T-helper 2 cell (primary cell): ENCODE data around the gene NPNT.
"Not testable (repeated sequence)": the region's sequence is repeated elsewhere in the genome, so short reads cannot be mapped to it uniquely, and the experiment has no call there.

ENCODE experiments used
- DNase-seq, 5 experiments: peaks; one replicate each; pipeline versions ENCODE4 v3.0.0 to v3.0.0-alpha.2; 2012 to 2022
- total RNA-seq, 2 donors: gene quantifications; one replicate each; lab custom pipeline; 2026; lab: John Stamatoyannopoulos, UW

Gene NPNT, protein sequence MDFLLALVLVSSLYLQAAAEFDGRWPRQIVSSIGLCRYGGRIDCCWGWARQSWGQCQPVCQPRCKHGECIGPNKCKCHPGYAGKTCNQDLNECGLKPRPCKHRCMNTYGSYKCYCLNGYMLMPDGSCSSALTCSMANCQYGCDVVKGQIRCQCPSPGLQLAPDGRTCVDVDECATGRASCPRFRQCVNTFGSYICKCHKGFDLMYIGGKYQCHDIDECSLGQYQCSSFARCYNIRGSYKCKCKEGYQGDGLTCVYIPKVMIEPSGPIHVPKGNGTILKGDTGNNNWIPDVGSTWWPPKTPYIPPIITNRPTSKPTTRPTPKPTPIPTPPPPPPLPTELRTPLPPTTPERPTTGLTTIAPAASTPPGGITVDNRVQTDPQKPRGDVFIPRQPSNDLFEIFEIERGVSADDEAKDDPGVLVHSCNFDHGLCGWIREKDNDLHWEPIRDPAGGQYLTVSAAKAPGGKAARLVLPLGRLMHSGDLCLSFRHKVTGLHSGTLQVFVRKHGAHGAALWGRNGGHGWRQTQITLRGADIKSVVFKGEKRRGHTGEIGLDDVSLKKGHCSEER
- total RNA-seq, result 0 to 0.74 reads per million in 2 donors

DNA sequence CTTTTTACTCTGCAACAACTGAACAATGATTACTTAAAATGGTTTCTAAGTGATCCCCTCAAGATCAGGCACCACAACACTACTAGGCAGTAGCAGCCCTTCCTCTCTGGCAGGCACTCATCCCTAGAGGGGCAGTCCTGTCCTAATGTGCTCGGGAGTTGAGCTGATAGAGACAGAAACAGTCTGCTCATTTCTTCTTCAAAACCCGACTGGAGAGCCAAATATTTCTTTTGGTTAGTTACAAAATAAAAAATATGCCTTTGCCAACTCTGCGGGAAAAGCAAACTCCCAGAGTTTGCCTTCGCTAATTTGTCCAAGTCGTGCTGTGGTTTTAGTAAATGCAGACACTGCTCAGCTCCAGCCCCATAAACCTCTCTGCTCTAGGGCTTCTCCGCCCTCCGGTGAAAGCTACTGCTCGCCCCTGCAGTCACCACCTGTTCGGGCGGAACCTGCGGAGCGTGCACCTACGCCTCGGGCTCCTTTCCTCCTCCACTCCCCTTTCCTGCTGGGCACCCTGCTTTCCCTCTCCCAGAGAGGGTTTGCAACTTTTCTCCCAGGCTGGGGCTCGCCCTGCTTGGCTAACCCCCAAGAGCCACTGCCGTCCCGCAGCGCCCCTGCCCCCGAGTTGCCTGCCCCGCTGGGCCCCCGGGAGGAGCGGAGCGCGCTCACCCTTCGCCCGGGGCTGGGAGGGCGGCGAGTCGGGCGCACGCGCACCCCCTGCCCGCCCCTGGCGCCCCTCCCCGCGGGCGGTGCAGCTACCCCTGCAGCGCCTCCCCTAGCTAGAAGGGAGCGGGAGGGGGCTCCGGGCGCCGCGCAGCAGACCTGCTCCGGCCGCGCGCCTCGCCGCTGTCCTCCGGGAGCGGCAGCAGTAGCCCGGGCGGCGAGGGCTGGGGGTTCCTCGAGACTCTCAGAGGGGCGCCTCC is at the start of gene NPNT:
Gene NPNT, plus strand, starts transcription at position 812 of the 923 bp plus-strand sequence. CDS start 182 bp downstream, outside the sequence.
- DNase-seq, result peak in 1 of 5 experiments; percentile 7

DNA sequence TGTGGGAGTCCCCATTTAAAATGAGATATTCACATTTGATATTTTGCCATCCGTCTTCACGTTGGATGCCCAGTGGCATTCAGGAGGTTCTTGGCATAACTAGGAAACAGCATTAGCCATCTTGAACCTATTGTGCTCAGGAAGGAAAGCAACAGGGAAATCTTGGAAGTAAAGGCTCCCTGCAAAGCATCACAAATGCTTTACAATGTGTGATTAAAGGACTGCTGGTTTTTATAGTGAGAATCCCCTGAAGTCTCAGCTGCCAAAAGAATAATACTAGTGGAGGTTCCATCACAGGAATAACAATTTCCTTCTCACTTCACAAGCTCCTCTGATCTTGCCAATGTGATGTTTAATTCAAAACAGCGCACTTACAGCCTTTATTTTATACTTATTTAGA is 49.7 kb upstream of the NPNT start:
- no peak for DNase-seq

DNA sequence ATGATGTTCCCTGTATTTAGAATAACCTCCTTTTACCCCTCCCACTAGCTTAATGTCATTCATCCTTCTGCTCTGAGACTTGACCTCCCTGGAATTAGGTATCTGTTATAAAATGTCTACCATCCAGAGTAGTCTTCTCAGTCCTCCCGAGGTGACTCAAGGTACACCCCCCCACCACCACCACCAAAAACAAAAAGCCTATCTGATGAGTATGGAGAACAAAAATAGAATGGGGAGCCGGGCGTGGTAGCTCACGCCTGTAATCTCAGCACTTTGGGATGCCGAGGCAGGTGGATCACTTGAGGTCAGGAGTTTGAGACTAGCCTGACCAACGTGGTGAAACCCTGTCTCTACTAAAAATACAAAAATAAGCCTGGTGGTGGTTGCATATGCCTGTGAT is 46.9 kb upstream of the NPNT start:
- not testable (repeated sequence) for DNase-seq

DNA sequence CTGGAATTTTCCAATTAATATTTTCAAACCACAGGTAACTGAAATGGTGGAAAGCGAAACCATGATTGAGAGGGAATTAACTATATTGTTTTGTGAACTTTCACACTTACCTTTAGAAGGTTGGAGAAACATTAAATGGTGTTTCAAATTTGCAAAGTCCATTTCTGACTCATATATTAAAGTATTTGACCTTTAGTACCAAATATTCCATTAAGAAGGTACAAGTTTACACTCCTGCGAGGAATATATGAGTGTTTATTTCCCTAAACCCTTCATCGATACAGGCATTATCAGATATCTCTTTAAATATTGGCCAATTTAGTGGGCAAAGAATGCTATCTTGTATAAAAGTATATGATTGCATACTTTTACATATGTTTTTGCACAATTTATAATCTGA is 44.1 kb upstream of the NPNT start:
- no peak for DNase-seq

DNA sequence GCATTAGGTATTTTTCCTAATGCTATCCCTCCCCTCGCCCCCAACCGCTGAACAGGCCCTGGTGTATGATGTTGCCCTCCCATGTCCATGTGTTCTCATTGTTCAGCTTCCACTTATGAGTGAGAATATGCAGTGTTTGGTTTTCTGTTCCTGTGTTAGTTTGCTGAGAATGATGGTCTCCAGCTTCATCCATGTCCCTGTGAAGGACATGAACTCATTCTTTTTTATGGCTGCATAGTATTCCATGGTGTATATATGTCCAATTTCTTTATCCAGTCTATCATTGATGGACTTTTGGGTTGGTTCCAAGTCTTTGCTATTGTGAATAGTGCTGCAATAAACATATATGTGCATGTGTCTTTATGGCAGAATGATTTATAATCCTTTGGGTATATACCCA is 43.0 kb upstream of the NPNT start:
- not testable (repeated sequence) for DNase-seq

DNA sequence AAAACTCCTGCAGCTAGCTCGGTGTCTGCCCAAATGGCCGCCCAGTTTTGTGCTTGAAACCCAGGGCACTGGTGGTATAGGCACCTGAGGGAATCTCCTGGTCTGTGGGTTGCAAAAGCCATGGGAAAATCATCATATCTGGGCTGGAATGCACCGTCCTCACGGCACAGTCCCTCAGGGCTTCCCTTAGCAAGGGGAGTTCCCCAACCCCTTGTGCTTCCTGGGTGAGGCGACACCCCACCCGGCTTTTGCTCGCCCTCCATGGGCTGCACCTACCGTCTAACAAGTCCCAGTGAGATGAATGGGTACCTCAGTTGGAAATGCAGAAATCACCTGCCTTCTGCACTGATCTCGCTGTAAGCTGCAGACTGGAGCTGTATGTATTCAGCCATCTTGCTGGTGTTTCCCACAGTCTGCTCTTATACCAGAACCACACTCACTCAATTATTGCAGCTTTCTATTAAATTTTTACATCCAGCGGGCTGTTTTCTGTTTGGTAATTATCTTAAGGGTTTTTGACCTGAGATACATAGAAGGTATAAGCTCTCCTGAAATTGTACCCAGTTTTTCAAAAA is 36.7 kb upstream of the NPNT start:
- DNase-seq, result no peak

DNA sequence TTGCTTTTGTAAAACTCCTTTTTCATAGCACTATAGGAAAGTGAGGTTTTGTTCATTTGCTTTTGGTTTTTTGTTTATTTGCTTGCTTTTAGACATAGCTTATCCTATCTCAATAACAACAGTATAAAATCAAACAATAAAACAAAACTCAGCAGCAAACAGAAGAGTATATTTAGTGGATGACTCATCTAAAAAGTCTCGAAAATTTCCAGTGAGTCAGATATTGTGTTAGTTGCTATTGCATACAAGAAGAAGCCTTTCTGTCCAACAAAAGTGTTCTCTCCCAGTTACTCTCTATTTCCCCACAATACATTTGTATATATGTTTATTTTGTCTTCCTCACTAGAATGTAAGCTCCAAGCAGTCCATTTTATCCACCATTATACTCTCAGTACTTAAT is 36.0 kb upstream of the NPNT start:
- no peak for DNase-seq

DNA sequence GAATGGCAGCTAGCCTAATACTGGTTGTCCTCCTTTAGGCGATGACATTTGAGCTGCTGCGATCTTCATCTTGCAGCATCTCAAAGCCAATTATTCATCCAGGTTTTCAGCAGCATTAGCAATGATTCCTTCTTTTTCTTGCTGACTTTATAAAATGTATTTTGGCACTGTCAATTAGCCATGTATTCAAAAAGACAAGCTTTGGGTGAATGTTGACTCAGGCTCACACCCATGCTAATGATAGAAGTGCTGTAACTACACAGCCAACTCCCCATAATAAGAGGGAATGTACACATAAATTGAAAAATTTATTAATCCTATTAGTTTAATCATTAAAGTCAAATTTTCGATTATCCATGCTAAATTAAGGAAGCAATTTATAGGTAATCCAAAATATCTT is 24.3 kb upstream of the NPNT start:
- no peak for DNase-seq

DNA sequence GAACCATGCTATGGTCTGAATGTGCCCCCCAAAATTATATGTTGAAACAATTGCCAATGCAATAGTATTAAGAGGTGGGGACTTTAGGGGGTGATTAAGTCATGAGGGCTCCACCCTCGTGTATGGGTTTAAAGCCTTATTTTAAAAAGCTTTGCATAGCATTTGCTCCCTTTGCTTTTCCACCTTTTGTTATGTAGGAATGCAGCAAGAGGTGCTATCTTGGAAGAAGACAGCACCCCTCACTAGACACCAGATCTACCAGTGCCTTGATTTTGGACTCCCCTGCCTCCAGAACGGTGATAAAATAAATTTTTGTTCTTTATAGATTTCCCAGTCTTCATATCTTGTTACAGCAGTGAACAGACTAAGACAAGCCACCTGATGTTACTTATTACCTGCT is 23.3 kb upstream of the NPNT start:
- DNase-seq, result no peak

DNA sequence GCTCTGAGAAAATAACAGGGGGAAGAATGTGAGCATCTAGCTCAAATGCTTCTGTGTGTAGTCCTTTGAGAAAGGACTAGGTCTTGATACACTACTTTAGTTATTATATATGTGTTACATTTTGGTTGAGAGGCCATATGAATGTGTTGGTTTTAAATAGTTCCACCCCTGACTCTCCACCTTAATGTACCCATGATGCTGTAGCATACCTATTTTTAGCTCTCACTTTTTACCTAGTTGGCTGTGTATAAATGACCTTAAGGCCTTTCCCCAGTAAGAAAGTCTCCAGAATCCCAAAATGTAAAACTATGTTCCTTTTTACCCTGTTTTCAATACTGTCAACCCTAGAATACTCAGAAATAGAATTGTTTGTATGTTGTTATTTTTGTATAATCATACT is 20.0 kb upstream of the NPNT start:
- no peak for DNase-seq

DNA sequence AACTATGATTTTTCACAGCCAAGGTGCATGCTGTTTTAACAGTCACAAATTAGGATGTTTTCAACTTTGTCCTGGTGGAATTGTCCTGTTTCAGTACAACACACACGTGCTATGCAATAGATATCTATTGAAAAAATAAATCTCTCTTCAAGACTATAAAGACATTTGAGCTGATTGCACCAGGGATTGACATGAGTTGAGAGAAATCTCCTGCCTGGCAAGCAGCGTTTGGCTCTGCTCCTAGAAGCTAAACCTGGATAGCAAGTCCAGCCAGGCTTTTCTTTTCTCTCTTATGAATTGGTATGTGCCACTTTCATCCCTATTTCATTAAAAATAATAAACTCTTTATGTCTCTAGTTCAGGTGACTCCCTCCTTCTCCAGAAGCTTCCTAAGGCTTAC is 16.6 kb upstream of the NPNT start:
- DNase-seq, result no peak

DNA sequence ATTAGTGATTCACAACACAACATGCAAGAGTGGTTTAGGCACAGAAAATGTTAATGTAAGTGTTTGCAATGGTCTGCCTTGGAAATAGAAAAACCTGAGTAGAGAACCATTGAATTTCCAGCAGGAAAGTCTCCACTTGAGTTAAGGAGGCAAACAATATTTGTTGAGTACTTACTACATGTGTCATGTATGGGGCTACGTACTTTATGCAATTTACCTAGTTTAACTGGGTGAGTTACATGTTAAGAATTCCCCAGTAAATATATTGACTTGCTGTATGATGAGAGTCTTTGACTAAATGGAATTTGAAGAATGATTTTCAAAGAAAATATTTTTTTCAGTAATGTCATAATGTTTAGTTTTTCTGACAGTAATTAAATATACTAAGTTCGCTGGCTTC is 7.8 kb upstream of the NPNT start:
- DNase-seq, result no peak

DNA sequence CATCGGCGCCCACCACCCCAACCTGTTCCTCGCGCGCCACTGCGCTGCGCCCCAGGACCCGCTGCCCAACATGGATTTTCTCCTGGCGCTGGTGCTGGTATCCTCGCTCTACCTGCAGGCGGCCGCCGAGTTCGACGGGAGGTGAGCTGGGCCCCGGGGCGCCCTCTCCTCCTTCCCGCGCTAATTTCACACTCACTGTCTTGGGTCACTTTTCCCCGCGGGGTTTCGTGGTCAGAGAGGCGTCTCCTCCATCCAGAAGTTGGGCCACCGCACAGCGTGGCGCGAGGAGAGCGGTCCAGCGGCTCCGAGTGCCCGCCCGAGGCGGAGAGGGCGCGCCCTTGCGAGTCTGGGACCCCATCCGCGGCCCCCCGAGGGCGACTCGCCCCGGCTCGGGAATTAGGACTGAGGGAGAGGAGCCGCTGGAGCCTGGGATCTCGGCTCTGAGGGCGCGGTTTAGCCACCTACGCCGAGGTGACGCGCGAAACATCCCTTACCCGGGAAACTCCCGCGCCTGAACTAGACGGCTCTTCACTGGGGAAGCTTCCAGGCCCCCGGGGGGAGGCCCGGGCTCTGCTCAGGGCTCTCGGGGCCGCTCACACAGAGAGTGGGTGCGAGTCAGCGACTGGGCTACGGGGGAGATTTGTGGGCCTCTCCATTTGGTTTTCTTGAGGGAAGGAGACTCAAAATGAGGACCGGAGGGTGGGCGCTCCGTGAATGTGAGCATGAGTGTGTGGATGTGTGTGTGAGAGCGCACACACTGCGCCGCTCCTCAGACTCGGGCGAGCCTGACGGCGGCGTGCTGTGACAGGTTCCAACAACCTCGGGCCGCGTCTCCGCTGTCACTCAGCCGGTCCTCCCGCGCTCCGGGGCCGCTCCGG is 551 bp downstream of the NPNT start:
- DNase-seq, result peak in 1 of 5 experiments; percentile 37

DNA sequence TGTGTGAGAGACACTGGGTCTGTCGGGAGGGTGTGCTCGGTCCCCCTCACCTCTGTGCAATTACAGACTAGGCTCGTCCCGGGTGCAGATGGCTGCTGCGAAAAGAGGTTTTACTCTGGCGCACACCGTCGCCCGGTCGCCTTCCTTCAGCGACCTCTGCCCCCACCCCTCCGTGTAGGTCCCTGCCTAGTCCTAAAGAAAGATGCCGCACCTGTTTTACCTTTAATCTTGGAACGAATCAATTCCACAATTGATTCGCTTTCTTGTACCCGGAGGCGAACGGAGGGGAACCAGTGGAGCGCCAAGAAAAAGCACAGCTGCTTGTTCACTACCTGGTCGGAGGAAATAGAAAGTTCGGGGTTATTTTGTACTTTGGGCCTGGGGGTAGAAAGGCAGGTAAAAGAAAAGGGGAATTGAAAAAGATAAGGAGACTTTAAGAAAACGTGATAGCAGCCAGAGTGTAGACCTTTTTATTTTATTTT is 1.2 kb downstream of the NPNT start:
- DNase-seq, result no peak

DNA sequence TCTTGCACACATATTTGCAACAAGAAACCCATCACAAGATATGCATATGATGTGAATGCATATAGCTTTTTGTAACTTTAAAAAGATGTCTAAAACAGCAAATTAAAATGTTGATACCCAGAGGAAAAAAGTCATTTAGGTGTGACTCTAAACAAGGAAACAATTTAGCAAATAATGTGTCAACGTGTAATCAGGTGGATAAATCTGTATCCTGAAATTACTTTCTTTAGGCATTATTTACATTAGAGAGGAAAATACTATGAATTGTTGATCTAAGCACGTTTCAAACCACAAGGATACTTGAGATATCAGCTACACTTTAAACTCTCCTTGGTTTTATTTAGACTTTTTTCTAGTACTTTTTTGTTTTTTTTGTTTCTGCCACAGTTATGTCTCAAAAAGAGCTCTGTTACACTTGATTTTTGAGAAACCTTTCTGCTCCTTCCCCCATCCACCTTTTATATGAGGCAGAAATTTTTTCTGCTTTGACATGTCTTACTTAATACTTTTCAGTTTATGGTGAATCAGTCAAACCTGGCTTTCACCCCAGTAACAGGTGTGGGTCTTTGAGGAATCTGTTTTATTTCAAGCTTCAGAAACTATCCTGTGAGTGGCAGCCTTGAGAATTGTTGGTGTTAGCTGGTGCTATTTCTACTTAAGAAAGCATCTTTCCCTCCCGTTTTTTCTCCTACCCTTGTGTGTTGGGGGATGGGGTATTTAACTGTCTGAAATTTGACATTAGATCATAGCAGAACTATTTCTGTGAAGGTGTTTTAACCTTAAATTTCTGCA is 1.9 kb downstream of the NPNT start:
- DNase-seq, result no peak

DNA sequence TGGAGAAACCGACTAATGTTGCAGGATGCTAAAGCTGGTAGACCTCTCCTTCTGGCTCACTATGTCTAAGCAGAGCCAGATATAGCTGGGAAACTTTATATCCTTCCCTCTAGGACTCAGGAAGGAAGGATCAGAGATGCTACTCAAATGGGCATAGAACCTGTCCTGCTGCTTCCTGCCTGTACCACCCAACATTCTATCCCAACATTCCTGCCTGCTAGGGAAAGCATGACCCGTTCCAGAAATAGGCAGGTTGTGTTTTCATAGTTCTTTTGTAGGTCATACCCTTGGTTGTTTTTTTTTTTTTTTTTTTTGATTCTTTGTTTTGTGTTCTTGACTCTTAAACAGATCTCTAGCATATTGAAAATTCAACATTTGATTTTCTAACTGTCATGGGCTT is 5.3 kb downstream of the NPNT start:
- DNase-seq, result no peak

DNA sequence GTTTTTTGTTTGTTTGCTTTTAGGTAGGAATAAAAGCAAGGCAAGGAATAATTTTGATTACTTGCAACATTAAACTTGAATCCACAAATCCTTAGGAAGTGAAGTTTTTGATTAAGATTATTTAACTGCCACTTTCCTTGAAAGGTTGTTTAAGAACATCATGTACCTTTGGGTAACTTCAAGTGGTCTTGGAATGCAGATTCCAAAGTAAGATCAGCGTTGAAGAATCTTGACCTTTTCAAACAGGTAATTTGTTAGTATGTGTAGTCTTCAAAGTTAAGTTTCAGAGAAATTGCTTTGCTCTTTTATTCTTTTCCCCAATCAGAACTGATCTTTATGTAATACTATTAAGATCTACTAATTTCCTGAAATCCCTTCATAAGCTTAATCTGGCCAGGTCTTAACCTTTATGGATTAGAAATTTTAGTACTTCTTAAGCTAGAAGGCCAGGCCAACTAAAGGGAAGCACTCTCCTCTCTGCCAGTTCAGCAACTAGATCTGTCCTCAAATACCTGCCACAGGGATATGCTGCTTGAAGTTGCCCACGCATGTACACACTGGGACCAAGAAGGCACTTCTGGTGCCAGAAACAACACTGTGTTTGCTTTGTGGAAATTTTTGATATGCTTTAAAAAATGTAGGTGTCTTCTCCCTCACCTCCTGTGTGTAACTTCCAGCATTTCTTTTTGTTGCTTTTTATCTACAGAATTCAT is 7.4 kb downstream of the NPNT start:
- no peak for DNase-seq

DNA sequence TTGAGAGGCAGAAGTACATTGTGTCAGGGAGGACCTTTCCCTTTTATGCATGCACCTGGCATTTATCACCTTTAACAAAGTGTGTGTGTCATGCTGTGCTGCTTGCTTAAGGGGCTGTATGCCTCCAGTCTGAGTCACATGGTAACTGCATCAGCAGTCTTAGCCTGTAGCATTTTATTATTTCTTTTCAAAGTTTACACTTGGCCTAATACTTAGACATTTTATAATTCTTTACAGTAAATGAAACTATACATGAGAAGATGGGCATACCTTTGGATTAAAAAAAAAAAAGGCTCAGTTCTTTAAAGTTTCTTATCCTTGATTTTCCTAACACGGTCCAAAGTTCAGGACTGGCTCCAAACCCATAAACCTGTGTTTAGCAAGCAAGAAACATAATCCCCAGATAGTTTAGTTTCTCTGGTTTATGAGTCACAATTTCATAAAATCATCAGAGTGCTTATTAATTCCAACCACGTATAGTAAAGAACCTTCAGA is 14.6 kb downstream of the NPNT start:
- DNase-seq, result no peak

DNA sequence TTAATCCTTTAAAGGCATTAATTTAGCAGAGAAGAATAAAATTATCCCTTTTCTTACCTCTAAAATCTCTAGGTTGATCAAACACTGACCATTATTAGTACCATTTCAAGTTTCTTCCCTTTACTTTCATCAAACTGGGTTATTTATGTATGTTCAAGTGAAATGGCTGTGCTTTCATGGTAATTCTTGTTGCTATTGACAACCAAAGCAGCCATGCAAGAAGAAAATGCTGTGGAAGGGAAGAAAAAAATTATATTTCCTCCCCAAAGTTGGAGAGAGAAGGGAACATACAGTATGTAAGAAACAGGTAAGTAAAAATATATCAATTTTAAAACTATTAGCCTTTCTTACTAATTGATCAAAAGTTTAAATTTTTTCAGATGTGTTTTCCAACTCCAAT is 16.2 kb downstream of the NPNT start:
- no peak for DNase-seq

DNA sequence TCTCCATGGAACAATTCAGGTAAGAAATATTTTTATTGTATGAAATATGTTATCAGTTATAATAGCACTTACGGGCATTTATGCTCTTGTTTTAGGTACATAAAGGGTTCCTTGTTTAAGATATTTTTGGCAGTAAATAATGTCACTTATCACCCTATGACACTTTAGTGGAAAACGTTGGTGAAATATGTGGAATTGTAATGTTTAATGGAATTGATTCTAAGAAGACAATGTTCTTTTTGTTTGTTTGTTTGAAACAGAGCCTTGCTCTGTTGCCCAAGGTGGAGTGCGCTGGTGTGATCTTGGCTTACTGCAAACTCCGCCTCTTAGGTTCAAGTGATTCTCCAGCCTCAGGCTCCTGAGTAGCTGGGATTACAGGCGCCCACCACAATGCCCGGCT is 17.4 kb downstream of the NPNT start:
- DNase-seq, result no peak
